Upper lobe of right lung (tissue), 1 donor: ENCODE data around the gene ADCK2. TPM values are rescaled to one million over a fixed set of nuclear protein-coding genes. Genes with fewer than 3 reads are reported as not detected.
"Not testable (repeated sequence)": the region's sequence is repeated elsewhere in the genome, so short reads cannot be mapped to it uniquely, and the experiment has no call there.

ENCODE experiments used
- ATAC-seq: fragments of 200-7000 bp; cut with Tn5 transposase; one replicate; pipeline ENCODE4 v1.9.1; 2020; ENCODE audit warnings: mild to moderate bottlenecking, moderate library complexity
- DNase-seq: peaks from one replicate; pipeline ENCODE4 v3.0.0-alpha.2; 2020
- H3K27ac ChIP-seq: fragments of 200-600 bp; one replicate; pipeline ENCODE4 v1.8.0; 2022
- H3K27me3 ChIP-seq: fragments of 200-600 bp; one replicate; pipeline ENCODE4 v1.8.0; 2022; ENCODE audit warnings: mild to moderate bottlenecking
- H3K36me3 ChIP-seq: fragments of 200-600 bp; one replicate; pipeline ENCODE4 v1.8.0; 2022
- H3K4me1 ChIP-seq: fragments of 200-600 bp; one replicate; pipeline ENCODE4 v1.8.0; 2022
- H3K4me3 ChIP-seq: fragments of 200-600 bp; one replicate; pipeline ENCODE4 v1.8.0; 2022; ENCODE audit warnings: mild to moderate bottlenecking
- H3K9me3 ChIP-seq: fragments of 200-600 bp; one replicate; pipeline ENCODE4 v1.8.0; 2022
- intact Hi-C: fragments of 100-400 bp; cut with DNase I; formaldehyde crosslinking; loops from one replicate; pipeline ENCODE4 v1.11.0; 2022
- total RNA-seq: library from RNA; stranded (reverse); fragmentation: NEBNext Ultra II Directional; extraction: Animal tissue kit (Norgen Biotek cat#: 25700); gene quantifications from one replicate; pipeline ENCODE4 v1.2.1, GENCODE V29; 2021
- TF ChIP-seq, protein P1 (sequence below): fragments of 200-600 bp; IDR thresholded peaks from one replicate; pipeline ENCODE4 v1.8.0; 2022; ENCODE audit warnings: antibody characterized with exemption
- donor health status: DM: no; HTN: yes; CAD: no; lungs with severe emphysema.

Gene ADCK2
- total RNA-seq, 1 donor from 2014 or later = 18.2 TPM

- Histone ChIP-seq H3K4me3 (no peak overlapping the region), H3K27me3 (no peaks in the 10 kb centered on the region), H3K27ac (no peak overlapping the region), H3K36me3 (peaks cover 5% of the 10 kb centered on the region), H3K4me1 (peaks cover 20% of the 10 kb centered on the region), H3K9me3 (no peaks in the 10 kb centered on the region)
- peak; percentile 30 for DNase-seq
- peak; percentile 49 for ATAC-seq
- intact Hi-C loops = no loop called here
- TF ChIP-seq, protein P1, sequence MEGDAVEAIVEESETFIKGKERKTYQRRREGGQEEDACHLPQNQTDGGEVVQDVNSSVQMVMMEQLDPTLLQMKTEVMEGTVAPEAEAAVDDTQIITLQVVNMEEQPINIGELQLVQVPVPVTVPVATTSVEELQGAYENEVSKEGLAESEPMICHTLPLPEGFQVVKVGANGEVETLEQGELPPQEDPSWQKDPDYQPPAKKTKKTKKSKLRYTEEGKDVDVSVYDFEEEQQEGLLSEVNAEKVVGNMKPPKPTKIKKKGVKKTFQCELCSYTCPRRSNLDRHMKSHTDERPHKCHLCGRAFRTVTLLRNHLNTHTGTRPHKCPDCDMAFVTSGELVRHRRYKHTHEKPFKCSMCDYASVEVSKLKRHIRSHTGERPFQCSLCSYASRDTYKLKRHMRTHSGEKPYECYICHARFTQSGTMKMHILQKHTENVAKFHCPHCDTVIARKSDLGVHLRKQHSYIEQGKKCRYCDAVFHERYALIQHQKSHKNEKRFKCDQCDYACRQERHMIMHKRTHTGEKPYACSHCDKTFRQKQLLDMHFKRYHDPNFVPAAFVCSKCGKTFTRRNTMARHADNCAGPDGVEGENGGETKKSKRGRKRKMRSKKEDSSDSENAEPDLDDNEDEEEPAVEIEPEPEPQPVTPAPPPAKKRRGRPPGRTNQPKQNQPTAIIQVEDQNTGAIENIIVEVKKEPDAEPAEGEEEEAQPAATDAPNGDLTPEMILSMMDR = peak; percentile 44
Observed at GRCh38 chr7:140674899-140675701, 2.4 kb downstream of the ADCK2 start.

GRCh38 chr7:140675726-140676125 is 3.0 kb downstream of the ADCK2 start:
- ATAC-seq = no peak
- H3K27me3 ChIP-seq = no peaks in the 10 kb centered on the region
- intact Hi-C loops = no loop called here
- no peaks in the 10 kb centered on the region for H3K9me3 ChIP-seq
- TF ChIP-seq, protein P1 = no peak
- peaks cover 12% of the 10 kb centered on the region for H3K36me3 ChIP-seq
- no peak overlapping the region for H3K4me3 ChIP-seq
- no peak overlapping the region for H3K27ac ChIP-seq
- peak; percentile 6 for DNase-seq
- H3K4me1 ChIP-seq = peaks cover 20% of the 10 kb centered on the region

DNA sequence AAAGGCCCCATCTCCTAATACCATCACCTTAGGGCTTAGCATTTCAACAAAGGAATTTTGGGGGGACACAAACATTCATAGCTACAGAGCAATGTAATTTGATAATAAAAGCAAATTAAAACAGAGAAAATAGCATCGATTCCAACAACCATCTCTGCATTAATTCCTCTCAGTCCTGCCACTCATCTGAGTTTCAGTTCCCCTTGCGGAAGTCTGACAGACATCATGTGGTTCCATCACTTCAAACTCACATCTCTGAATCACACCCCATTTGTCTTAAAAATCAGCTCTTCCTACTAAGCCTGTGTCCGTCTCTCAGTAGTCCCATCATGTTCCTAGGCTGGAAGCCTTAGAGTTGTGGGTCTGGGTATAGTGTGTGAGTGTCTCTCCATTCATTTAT is 3.6 kb downstream of the ADCK2 start:
- DNase-seq (no peak), ATAC-seq (peak; percentile 7)
- Histone ChIP-seq H3K4me1 (peaks cover 20% of the 10 kb centered on the region), H3K27me3 (no peaks in the 10 kb centered on the region), H3K36me3 (peaks cover 17% of the 10 kb centered on the region), H3K4me3 (no peak overlapping the region), H3K9me3 (no peaks in the 10 kb centered on the region), H3K27ac (no peak overlapping the region)
- TF ChIP-seq, protein P1 = no peak
- intact Hi-C loops = no loop called here

DNA sequence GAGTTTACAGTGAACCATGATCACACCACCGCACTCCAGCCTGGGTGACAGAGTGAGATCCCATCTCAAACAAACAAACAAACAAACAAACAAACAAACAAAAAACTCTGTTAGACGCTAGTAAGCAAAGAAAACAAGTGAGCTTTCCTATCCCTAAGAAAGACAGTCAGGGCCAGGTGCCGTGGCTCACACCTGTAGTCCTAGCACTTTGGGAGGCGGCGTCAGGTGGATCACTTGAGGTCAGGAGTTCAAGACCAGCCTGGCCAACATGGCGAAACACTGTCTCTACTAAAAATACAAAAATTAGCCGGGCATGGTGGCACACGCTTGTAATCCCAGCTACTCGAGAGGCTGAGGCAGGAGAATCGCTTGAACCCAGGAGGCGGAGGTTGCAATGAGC is 4.2 kb downstream of the ADCK2 start:
- intact Hi-C loops, ATAC-seq: not testable (repeated sequence)
- peak; percentile 26 for DNase-seq

GRCh38 chr7:140677496-140677895 is 4.8 kb downstream of the ADCK2 start:
- Histone ChIP-seq H3K9me3 (no peaks in the 10 kb centered on the region), H3K27ac (no peak overlapping the region), H3K27me3 (no peaks in the 10 kb centered on the region), H3K4me1 (peaks cover 20% of the 10 kb centered on the region), H3K4me3 (no peak overlapping the region), H3K36me3 (peaks cover 22% of the 10 kb centered on the region)
- ATAC-seq (no peak), DNase-seq (peak; percentile 3)
- TF ChIP-seq, protein P1 = no peak
- intact Hi-C loops = no loop called here

More for the DNA sequence above, 4.2 kb downstream of the ADCK2 start:
- Histone ChIP-seq H3K4me1 (peaks cover 20% of the 10 kb centered on the region), H3K36me3 (peaks cover 21% of the 10 kb centered on the region)
- H3K27me3 ChIP-seq, H3K27ac ChIP-seq, H3K9me3 ChIP-seq, H3K4me3 ChIP-seq: not testable (repeated sequence)

DNA sequence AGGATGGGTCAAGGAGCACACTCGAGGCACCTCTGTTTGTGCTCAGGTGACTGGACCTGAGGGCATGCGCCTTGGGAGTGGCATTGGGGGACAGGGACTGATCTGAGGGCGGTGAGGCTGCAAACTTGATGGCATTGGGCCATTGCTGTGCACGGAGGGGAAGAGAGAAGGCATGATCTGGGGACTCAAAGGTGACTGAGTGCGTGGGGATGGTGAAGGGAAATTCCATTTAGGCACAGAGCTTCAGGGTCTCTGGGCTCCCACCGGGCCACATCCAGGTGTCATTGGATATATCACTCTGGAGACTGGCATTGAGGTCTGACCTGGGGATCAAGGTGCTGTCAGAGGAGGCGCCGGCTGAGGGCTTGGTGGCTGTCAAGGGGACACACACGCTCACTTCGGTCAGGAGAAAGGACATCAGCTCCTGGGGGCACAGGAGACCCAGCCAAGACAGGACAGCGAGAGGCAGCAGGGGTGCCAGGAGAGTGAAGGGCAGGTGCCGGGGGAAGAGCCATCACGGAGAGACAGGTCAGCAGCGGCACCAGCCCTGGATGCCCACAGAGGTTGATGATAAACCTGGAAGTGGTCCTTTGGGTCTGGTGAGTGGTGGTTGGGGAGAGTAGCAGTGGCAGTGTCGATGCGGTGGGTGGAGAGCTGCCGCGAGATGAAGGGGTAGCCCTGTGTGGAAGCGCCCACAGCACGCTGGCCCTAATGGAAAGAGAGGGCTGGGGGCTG is 5.5 kb downstream of the ADCK2 start:
- TF ChIP-seq, protein P1 = no peak
- no peaks in the 10 kb centered on the region for H3K9me3 ChIP-seq
- no peaks in the 10 kb centered on the region for H3K27me3 ChIP-seq
- no peak overlapping the region for H3K27ac ChIP-seq
- intact Hi-C loops = no loop called here
- ATAC-seq = no peak
- peaks cover 20% of the 10 kb centered on the region for H3K4me1 ChIP-seq
- peaks cover 22% of the 10 kb centered on the region for H3K36me3 ChIP-seq
- no peak overlapping the region for H3K4me3 ChIP-seq
- peak; percentile 47 for DNase-seq
